Vagina (tissue), 2 donors: ENCODE results near the gene C10orf90. TPM values are rescaled to one million over a fixed set of nuclear protein-coding genes. Genes with fewer than 3 reads are reported as not detected.
A peak's percentile ranks its signal among the peaks of the same experiment; 100 is the strongest.

ENCODE experiments used
- DNase-seq, 2 donors: peaks; one replicate each; pipeline ENCODE4 v3.0.0-alpha.2; 2017; ENCODE audit errors: extremely low spot score in 2 of 2
- H3K27ac ChIP-seq: fragments of 200-600 bp; sonication (generic); one replicate; pipeline ENCODE4 v1.5.1; 2019
- H3K27me3 ChIP-seq: fragments of 200-600 bp; sonication (generic); one replicate; pipeline ENCODE4 v1.5.1; 2019
- H3K36me3 ChIP-seq, 2 donors: fragments of 200-600 bp; sonication (generic); one replicate each; pipeline ENCODE4 v1.5.1; 2017 to 2019
- H3K4me1 ChIP-seq: fragments of 200-600 bp; sonication (generic); one replicate; pipeline ENCODE4 v1.5.1; 2019
- H3K4me3 ChIP-seq, 2 donors: fragments of 200-600 bp; sonication (generic); 1 replicate in 1 of 2; 2 replicates in 1 of 2; pipeline ENCODE4 v1.5.1; 2016 to 2019
- H3K9me3 ChIP-seq: fragments of 200-600 bp; sonication (generic); one replicate; pipeline ENCODE4 v1.5.1; 2019
- CTCF ChIP-seq, 3 experiments: fragments of 450-650 bp in 2 of 3; fragments of 200-600 bp in 1 of 3; sonication (generic) in 1 of 3; IDR thresholded peaks; one replicate each; pipeline ENCODE4 v1.5.1; 2017 to 2019; ENCODE audit warnings: antibody characterized with exemption in 3 of 3, mild to moderate bottlenecking in 2 of 3, moderate library complexity in 2 of 3
- POLR2A ChIP-seq, 2 donors: fragments of 450-650 bp; IDR thresholded peaks; one replicate each; pipeline ENCODE4 v1.6.1; 2017; ENCODE audit warnings: antibody characterized with exemption in 2 of 2, mild to moderate bottlenecking in 2 of 2, moderate library complexity in 2 of 2
- POLR2AphosphoS5 ChIP-seq, 2 donors: sonication (generic); formaldehyde crosslinking; IDR thresholded peaks; one replicate each; pipeline ENCODE4 v1.9.0; 2017; ENCODE audit warnings: antibody characterized with exemption in 2 of 2, mild to moderate bottlenecking in 2 of 2, low read depth in 1 of 2; ENCODE audit not compliant: insufficient read depth in 1 of 2
- intact Hi-C: fragments of 100-400 bp; cut with DNase I; formaldehyde crosslinking; loops from one replicate; pipeline ENCODE4 v1.15.1; 2023
- total RNA-seq: library from RNA; depleted of rRNA; stranded (reverse); fragments of >200 nt; gene quantifications from one replicate; pipeline ENCODE4 v1.2.3, GENCODE V29; 2016

Gene C10orf90
- total RNA-seq: not detected

GRCh38 chr10:126670056-126670894, at the start of gene C10orf90:
TSS of gene C10orf90 (minus strand) at chr10:126670693. CDS start at chr10:126670480, 213 bp downstream.
- Histone ChIP-seq H3K27ac (no peak within 1 kb of the TSS), H3K4me1 (no peaks in the 10 kb centered on the region), H3K27me3 (no peaks in the 10 kb centered on the region), H3K36me3 (no peaks in the 10 kb centered on the region), H3K9me3 (no peaks in the 10 kb centered on the region), H3K4me3 (no peak within 1 kb of the TSS)
- DNase-seq: no peak
- intact Hi-C loops: no loop called here
- TF ChIP-seq CTCF (IDR thresholded peaks at IDR 0.05): no peak
- no peak for TF ChIP-seq POLR2AphosphoS5 (IDR thresholded peaks at IDR 0.05; ENCODE audit: insufficient read depth in 1 of 2, low read depth in 1 of 2)
- no peak for TF ChIP-seq POLR2A (IDR thresholded peaks at IDR 0.05)

GRCh38 chr10:126716366-126716765, 45.9 kb upstream of the C10orf90 start:
- intact Hi-C loops: no loop called here
- Histone ChIP-seq H3K36me3 (no peaks in the 10 kb centered on the region), H3K27ac (no peak overlapping the region), H3K27me3 (no peaks in the 10 kb centered on the region), H3K9me3 (no peaks in the 10 kb centered on the region), H3K4me3 (no peak overlapping the region), H3K4me1 (no peaks in the 10 kb centered on the region)
- DNase-seq: peak in 1 of 2 donors; percentile 52
- no peak for TF ChIP-seq POLR2A (IDR thresholded peaks at IDR 0.05)
- no peak for TF ChIP-seq CTCF (IDR thresholded peaks at IDR 0.05)
- no peak for TF ChIP-seq POLR2AphosphoS5 (IDR thresholded peaks at IDR 0.05; ENCODE audit: insufficient read depth in 1 of 2, low read depth in 1 of 2)

GRCh38 chr10:126713594-126713993, 43.1 kb upstream of the C10orf90 start:
- intact Hi-C loops: no loop called here
- Histone ChIP-seq H3K36me3 (no peaks in the 10 kb centered on the region), H3K9me3 (no peaks in the 10 kb centered on the region), H3K27me3 (no peaks in the 10 kb centered on the region), H3K4me3 (no peak overlapping the region), H3K4me1 (no peaks in the 10 kb centered on the region), H3K27ac (no peak overlapping the region)
- TF ChIP-seq POLR2A (IDR thresholded peaks at IDR 0.05) (no peak), CTCF (IDR thresholded peaks at IDR 0.05) (no peak), POLR2AphosphoS5 (IDR thresholded peaks at IDR 0.05; ENCODE audit: insufficient read depth in 1 of 2, low read depth in 1 of 2) (no peak)
- DNase-seq: peak; percentile 11 to 25

- intact Hi-C loops: no loop called here
- Histone ChIP-seq H3K27ac (no peak overlapping the region), H3K4me1 (no peaks in the 10 kb centered on the region), H3K4me3 (no peak overlapping the region), H3K36me3 (no peaks in the 10 kb centered on the region), H3K27me3 (no peaks in the 10 kb centered on the region), H3K9me3 (no peaks in the 10 kb centered on the region)
- DNase-seq: peak; percentile 14 to 54
- no peak for TF ChIP-seq CTCF (IDR thresholded peaks at IDR 0.05)
- no peak for TF ChIP-seq POLR2AphosphoS5 (IDR thresholded peaks at IDR 0.05; ENCODE audit: insufficient read depth in 1 of 2, low read depth in 1 of 2)
- TF ChIP-seq POLR2A (IDR thresholded peaks at IDR 0.05): no peak
Observed at GRCh38 chr10:126712681-126713080, 42.2 kb upstream of the C10orf90 start.

GRCh38 chr10:126705951-126706565, 35.6 kb upstream of the C10orf90 start:
- no peaks in the 10 kb centered on the region for H3K27me3 ChIP-seq
- TF ChIP-seq POLR2AphosphoS5 (IDR thresholded peaks at IDR 0.05; ENCODE audit: insufficient read depth in 1 of 2, low read depth in 1 of 2) (no peak), CTCF (IDR thresholded peaks at IDR 0.05) (no peak)
- intact Hi-C loops: no loop called here
- H3K27ac ChIP-seq: no peak overlapping the region
- H3K36me3 ChIP-seq: no peaks in the 10 kb centered on the region
- no peak overlapping the region for H3K4me3 ChIP-seq
- DNase-seq: peak in 1 of 2 donors; percentile 81
- H3K9me3 ChIP-seq: no peaks in the 10 kb centered on the region
- no peaks in the 10 kb centered on the region for H3K4me1 ChIP-seq
